NCI-H1092 treated with DMSO at 0.1 percent for 48 hours (cell line): ENCODE data around the gene ABCC10.
"Not testable (repeated sequence)": the region's sequence is repeated elsewhere in the genome, so short reads cannot be mapped to it uniquely, and the experiment has no call there.

Source experiments
- DNase-seq: peaks from one replicate; lab custom pipeline; 2025; lab: John Stamatoyannopoulos, UW

ABCC10 gene

GRCh38 chr6:43447604-43448003 lies 20.3 kb downstream of the ABCC10 start:
- DNase-seq: no peak

- DNase-seq: no peak
These were observed 21.6 kb downstream of the ABCC10 start for GRCh38 chr6:43448916-43449315.

- no peak for DNase-seq
These were observed 23.4 kb downstream of the ABCC10 start for GRCh38 chr6:43450699-43451131.

GRCh38 chr6:43451348-43451747 lies 24.0 kb downstream of the ABCC10 start:
- no peak for DNase-seq

GRCh38 chr6:43451939-43452338 lies 24.6 kb downstream of the ABCC10 start:
- no peak for DNase-seq

GRCh38 chr6:43452896-43453295 lies 25.6 kb downstream of the ABCC10 start:
- no peak for DNase-seq

- DNase-seq: no peak
These were observed 26.5 kb downstream of the ABCC10 start for GRCh38 chr6:43453831-43454230.

- DNase-seq: no peak
These were observed 27.0 kb downstream of the ABCC10 start for GRCh38 chr6:43454290-43454695.

GRCh38 chr6:43454696-43455530 lies 27.6 kb downstream of the ABCC10 start:
- DNase-seq: peak; percentile 79

GRCh38 chr6:43455531-43456428 lies 28.4 kb downstream of the ABCC10 start, which contains the start of gene DLK2:
TSS of gene DLK2 (minus strand) at chr6:43455548. CDS start at chr6:43454825, 723 bp downstream.
- peak; percentile 53 for DNase-seq

- DNase-seq: no peak
These were observed 30.3 kb downstream of the ABCC10 start for GRCh38 chr6:43457643-43458042.

GRCh38 chr6:43458154-43458553 lies 30.8 kb downstream of the ABCC10 start:
- not testable (repeated sequence) for DNase-seq

- no peak for DNase-seq
These were observed 32.2 kb downstream of the ABCC10 start for GRCh38 chr6:43459535-43459934.

- DNase-seq: no peak
These were observed 32.7 kb downstream of the ABCC10 start for GRCh38 chr6:43460032-43460431.

GRCh38 chr6:43461936-43462335 lies 34.6 kb downstream of the ABCC10 start:
- DNase-seq: no peak

GRCh38 chr6:43464337-43464736 lies 37.0 kb downstream of the ABCC10 start:
- no peak for DNase-seq

- DNase-seq: no peak
These were observed 38.6 kb downstream of the ABCC10 start for GRCh38 chr6:43465948-43466347.

GRCh38 chr6:43467265-43467664 lies 39.9 kb downstream of the ABCC10 start:
- not testable (repeated sequence) for DNase-seq

GRCh38 chr6:43467752-43468151 lies 40.4 kb downstream of the ABCC10 start:
- no peak for DNase-seq

- no peak for DNase-seq
These were observed 40.9 kb downstream of the ABCC10 start for GRCh38 chr6:43468240-43468639.

GRCh38 chr6:43468748-43469681 lies 41.7 kb downstream of the ABCC10 start:
- DNase-seq: no peak

- no peak for DNase-seq
These were observed 42.6 kb downstream of the ABCC10 start for GRCh38 chr6:43469947-43470346.
